GM18502 (cell line): ENCODE data around the gene BTG1.

Experiments
- ATAC-seq: cut with Tn5 transposase; IDR thresholded peaks from one replicate; pipeline ENCODE4 v1.9.1; 2021; ENCODE audit warnings: mild to moderate bottlenecking; ENCODE audit not compliant: unreplicated experiment, poor library complexity

The BTG1 gene

DNA sequence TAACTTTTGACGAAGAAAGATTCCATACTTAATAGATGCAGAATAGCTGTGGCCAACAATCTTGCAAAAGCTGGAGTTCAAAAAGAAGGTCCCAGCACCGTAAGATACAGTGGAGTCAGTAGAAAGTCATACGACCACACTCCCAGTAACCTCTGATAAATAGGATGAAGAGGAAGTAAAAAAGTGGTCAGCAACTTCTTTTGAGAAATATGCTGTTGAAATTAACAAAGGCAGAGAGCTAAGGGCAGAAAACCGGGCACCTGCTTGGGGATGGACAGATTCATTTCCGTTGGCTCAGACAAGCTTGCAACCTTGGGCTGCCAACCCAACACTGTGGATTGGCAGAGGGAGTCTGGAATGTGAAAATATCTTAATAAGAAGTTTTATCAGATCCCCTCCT lies 40.0 kb downstream of the BTG1 start:
- ATAC-seq, result no peak

DNA sequence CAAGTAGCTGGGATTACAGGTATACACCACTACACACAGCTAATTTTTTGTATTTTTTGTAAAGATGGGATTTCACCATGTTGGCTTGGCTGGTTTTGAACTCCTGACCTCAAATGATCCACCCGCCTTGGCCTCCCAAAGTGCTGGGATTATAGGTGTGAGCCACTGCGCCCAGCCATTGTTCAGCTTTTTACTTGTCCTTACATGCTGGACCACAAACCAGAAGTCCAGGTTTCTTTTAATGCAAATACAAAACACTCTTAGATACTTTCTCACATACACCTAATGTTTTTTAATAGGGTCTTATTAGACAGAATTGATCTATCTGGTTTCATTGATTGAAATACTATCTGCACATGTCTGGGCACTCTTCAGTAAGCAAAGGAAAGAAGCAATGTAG lies 40.5 kb downstream of the BTG1 start:
- no peak for ATAC-seq

DNA sequence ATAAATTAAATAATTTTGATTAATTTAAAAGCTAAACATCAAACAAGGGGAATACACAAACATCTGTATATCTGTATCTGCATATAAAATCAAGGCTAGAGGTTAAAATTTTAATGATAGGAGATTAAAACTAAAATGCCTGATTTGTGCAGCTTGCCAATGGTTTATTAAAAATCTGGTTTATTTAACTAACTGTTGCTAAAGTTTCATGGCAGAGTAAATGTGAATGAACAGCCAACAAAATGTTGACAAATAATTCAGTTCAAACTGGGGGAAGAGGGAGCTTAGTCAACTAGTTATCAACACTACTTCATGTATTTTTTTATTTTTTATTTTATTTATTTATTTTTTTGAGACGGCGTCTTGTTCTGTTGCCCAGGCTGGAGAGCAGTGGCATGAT lies 43.0 kb downstream of the BTG1 start:
- ATAC-seq, result no peak

DNA sequence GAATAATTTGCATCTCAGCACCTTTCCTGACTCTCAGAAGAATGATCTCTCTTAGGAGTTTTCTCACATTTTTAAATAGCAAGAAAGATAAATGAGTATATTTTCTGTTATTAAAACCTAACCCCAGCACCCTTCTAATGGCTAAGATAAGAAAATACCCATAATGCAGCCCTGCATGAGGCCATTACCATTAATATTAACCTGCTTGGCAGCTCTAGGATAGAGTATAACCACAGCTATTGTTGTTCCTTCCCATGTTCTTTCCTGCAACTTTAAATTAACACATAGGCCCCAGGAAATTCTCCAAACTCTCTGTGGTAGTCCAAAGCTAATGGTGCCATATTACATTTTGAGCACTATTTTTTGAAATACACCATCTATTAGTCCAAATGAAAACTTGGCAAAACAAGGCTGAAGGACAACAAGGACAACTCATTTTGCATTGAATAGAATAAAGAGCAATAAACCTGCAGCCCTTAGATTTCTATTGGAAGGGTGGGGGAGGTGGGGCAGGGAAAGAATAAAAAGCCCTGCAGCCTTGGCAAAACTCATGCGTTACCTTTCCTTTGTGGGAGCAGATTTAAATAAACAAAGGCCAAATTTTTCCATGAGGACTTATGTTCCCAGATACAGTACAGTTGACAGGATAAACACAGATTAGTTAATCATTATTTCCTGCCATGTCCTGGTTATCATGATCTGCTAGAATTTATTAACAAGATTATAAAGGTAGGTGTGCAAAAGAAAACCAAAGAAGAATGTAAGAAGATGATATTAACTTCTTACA lies 46.9 kb downstream of the BTG1 start:
- no peak for ATAC-seq

DNA sequence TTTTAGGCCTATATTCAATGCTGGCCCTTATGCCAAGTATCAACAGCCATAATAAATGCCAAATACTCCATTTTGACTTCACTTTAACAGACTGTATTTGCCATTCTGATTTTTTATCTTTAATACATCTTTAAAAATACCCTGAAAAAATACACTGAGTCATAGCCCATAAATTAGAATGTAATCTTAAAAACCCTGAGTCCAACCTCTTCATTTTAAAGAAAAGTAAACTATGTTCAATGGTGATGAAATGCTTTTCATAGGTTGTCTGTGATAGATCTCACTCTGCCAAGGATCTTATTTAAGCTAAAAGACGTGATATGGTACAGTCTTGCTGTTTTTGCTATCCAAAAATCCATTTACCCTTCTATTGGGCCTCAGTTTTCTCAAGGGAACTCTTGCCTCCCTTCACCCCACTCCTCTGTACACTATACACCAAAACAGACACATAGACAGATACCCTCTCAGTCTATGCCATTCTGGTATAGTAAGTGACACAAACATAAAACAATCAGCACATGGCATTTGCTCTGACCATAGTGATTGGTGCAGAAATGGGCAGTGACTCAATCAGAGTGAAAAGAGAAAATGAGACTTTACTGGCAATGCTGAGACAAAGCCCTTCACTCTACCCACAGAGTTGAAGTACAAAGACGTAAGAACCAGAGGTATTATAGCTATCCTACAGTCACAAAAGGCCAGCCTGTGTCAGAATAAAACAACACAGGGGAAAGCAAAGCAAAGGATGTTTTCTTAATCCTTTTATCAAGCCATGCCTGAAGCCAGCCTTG lies 49.1 kb downstream of the BTG1 start:
- ATAC-seq, result no peak

DNA sequence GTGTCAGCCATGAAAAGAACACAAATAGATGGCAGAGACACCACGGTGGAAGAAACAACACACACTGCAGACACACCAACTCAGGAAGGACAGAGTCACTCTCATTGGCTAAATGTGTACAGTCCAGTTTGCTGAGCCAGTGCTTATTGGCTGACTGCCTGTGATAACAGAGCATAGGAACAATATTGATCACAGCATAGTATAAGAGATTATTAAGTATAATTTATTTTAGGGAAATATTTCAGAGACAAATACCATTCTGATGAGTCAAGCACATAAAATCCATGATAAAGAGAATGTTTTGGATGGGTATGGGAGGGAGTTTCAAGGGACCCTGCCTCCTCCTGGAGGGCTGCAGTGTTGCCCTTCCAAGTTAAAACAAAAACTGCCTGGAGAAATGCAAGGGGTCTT lies 50.9 kb downstream of the BTG1 start:
- peak; percentile 55 for ATAC-seq

DNA sequence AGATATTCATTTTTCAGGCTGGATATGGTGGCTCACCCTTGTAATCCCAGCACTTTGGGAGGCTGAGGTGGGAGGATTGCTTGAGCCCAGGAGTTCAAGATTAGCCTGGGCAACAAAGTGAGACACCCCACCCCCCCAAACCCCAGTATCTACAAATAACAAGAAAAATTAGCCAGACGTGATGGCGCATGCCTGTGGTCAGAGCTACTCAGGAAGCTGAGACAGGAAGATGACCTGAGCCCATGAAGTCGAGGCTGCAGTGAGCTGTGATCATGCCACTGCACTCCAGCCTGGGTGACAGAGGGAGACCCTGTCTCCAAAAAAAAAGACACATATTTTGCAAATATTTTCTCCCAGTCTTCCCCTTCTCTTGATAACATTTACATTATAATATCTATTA lies 51.3 kb downstream of the BTG1 start:
- peak; percentile 67 for ATAC-seq
